ENCODE measurements around the gene SORBS2. TPM values are rescaled to one million over a fixed set of nuclear protein-coding genes. Genes with fewer than 3 reads are reported as not detected.

The SORBS2 gene
- total and polyA plus RNA-seq, 2 of the 4 experiments (the other 2 are of a cell fraction): 0.18 TPM; not detected in 1

- Histone ChIP-seq H3K14ac (replicated peaks; ENCODE audit: low read depth, low read length) (no peak overlapping the region), H3K4me2 (ENCODE audit: low read depth, low read length) (no peak overlapping the region), H3K4ac (ENCODE audit: low read depth, low read length) (no peak overlapping the region), H3K9ac (ENCODE audit: low read depth, low read length) (no peak overlapping the region), H3K27ac (ENCODE audit: insufficient read depth, low read length) (no peak overlapping the region), H3K56ac (ENCODE audit: extremely low read depth, insufficient read depth, low read length) (no peak overlapping the region), H3K4me1 (ENCODE audit: control insufficient read depth, insufficient read depth, low read length) (no peaks in the 10 kb centered on the region), H2BK15ac (ENCODE audit: low read depth, low read length) (no peak overlapping the region), H2BK20ac (ENCODE audit: low read depth, low read length) (no peak overlapping the region), H3K36me3 (ENCODE audit: control insufficient read depth, insufficient read depth, low read length) (no peaks in the 10 kb centered on the region), H4K8ac (ENCODE audit: low read depth in 2 of 2, low read length in 2 of 2) (no peak overlapping the region), H3K18ac (ENCODE audit: low read depth, low read length) (no peak overlapping the region), H2BK120ac (ENCODE audit: low read depth, low read length) (no peak overlapping the region), H4K20me1 (ENCODE audit: insufficient read depth, low read length) (no peaks in the 10 kb centered on the region), H3K4me3 (ENCODE audit: insufficient read depth, low read depth, low read length) (no peak overlapping the region), H3K23ac (ENCODE audit: low read depth, low read length) (no peak overlapping the region), H4K5ac (ENCODE audit: low read depth, low read length) (no peak overlapping the region), H3K9me3 (ENCODE audit: control insufficient read depth, insufficient read depth, low read length) (no peaks in the 10 kb centered on the region), H3K79me1 (ENCODE audit: low read depth in 1 of 2, low read length in 2 of 2) (no peaks in the 10 kb centered on the region), H2AK5ac (ENCODE audit: low read depth, low read length) (no peak overlapping the region), H2AFZ (replicated peaks; ENCODE audit: low read length, poor library complexity) (no peak overlapping the region), H3K9me1 (ENCODE audit: insufficient read depth, low read length) (no peaks in the 10 kb centered on the region), H3K27me3 (ENCODE audit: control insufficient read depth, insufficient read depth, low read length) (peaks cover 14% of the 10 kb centered on the region), H2AK9ac (replicated peaks; ENCODE audit: low read depth, low read length, poor library complexity) (no peak overlapping the region), H2BK5ac (ENCODE audit: low read depth, low read length, poor library complexity, severe bottlenecking) (no peak overlapping the region), H4K91ac (ENCODE audit: insufficient read depth, low read depth, low read length) (no peak overlapping the region)
- 55% methylated on average over 6 of the region's 14 CpGs; no CpG with 5 or more reads in 1 of the 2 experiments for WGBS, 2 experiments (ENCODE audit: extremely low coverage in 2 of 2, insufficient read length in 1 of 2)
- dilution Hi-C loops (cut with HindIII; ENCODE audit: low sequenced_read_pairs, unreplicated experiment): no loop called here
- in situ Hi-C loops (cut with MboI; ENCODE audit: low sequenced_read_pairs): no loop called here
- BruUV-seq (replicated peaks): no TSS peak
- TF ChIP-seq RCOR1 (IDR thresholded peaks at IDR 0.05; ENCODE audit: insufficient replicate concordance, low read length) (no peak), CEBPB (IDR thresholded peaks at IDR 0.05; ENCODE audit: low read depth, low read length) (no peak), USF2 (IDR thresholded peaks at IDR 0.05; ENCODE audit: low read depth, low read length) (no peak), NFE2L2 (IDR thresholded peaks at IDR 0.05; ENCODE audit: low read depth, low read length) (no peak), CTCF (conservative IDR thresholded peaks at IDR 0.05; ENCODE audit: low read depth, low read length) (no peak), POLR2A (IDR thresholded peaks at IDR 0.05; ENCODE audit: low read depth, low read length) (no peak), RFX5 (IDR thresholded peaks at IDR 0.05; ENCODE audit: low read depth, low read length) (no peak), RAD21 (IDR thresholded peaks at IDR 0.05; ENCODE audit: low read length) (no peak), ELK1 (IDR thresholded peaks at IDR 0.05; ENCODE audit: borderline replicate concordance, low read depth, low read length) (no peak)
- DNase-seq (peak; percentile 46), ATAC-seq (ENCODE audit: low read depth) (peak; percentile 65)
- POLR2A ChIA-PET (ENCODE audit: unreplicated experiment): no interaction called here
- CTCF ChIA-PET: no interaction called here
- intact Hi-C loops (cut with micrococcal nuclease): no loop called here
These were observed 269.2 kb downstream of the SORBS2 start for GRCh38 chr4:185542626-185543315.

Measured in IMR-90 (cell line).